DOHH2 (cell line): ENCODE results near the gene TP53I11.

Experiments used
- EZH2phosphoT487 ChIP-seq: fragments of 200-600 bp; sonication (generic); IDR thresholded peaks from 2 replicates; pipeline ENCODE4 v1.6.1; 2017; ENCODE audit warnings: borderline replicate concordance, mild to moderate bottlenecking, antibody characterized with exemption, low read length, moderate library complexity, mixed read lengths
- TF ChIP-seq, protein P1 (sequence below): fragments of 200-600 bp; sonication (generic); IDR thresholded peaks from one replicate; pipeline ENCODE4 v1.5.1; 2014; ENCODE audit warnings: antibody characterized with exemption, mild to moderate bottlenecking, low read depth, low read length; ENCODE audit not compliant: poor library complexity, severe bottlenecking

DNA sequence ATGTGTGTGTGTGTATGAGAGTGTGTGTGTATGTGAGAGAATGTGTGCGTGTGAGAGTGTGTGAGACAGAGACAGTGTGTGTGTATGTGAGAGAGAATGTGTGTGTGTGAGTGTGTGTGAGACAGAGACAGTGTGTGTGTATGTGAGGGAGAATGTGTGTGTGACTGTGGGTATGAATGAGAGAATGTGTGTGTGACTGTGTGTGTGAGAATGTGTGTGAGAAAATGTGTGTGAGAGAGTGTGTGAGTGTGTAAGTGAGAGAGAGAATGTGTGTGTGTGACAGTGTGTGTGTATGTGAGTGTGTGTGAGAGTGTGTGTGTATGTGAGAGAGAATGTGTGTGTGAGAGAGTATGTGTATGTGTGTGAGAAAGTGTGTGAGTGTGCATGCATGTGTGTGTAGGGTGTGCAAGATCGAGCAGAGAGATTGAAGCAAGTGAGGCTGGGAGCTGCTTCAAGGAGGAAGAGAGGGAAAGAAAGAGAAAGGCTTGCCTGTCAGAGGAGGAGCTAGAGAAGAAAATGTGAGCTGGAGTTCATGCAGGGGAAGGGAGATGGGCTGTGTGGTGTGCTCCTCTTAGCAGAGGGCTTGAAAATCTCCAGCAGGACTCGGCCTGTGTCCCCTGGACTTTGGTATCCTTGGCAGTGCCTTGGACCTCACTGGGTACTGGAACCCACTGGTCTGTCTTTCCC is 27.7 kb upstream of the TP53I11 start:
- TF ChIP-seq, protein P1, sequence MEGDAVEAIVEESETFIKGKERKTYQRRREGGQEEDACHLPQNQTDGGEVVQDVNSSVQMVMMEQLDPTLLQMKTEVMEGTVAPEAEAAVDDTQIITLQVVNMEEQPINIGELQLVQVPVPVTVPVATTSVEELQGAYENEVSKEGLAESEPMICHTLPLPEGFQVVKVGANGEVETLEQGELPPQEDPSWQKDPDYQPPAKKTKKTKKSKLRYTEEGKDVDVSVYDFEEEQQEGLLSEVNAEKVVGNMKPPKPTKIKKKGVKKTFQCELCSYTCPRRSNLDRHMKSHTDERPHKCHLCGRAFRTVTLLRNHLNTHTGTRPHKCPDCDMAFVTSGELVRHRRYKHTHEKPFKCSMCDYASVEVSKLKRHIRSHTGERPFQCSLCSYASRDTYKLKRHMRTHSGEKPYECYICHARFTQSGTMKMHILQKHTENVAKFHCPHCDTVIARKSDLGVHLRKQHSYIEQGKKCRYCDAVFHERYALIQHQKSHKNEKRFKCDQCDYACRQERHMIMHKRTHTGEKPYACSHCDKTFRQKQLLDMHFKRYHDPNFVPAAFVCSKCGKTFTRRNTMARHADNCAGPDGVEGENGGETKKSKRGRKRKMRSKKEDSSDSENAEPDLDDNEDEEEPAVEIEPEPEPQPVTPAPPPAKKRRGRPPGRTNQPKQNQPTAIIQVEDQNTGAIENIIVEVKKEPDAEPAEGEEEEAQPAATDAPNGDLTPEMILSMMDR, result no peak
- TF ChIP-seq EZH2phosphoT487, result no peak
